Psoas muscle (tissue), 8 donors: ENCODE data around the gene TMEM266. TPM values are rescaled to one million over a fixed set of nuclear protein-coding genes. Genes with fewer than 3 reads are reported as not detected.

ENCODE experiments used
- ATAC-seq, 4 donors: fragments of 200-7000 bp; cut with Tn5 transposase; one replicate each; pipeline ENCODE4 v1.9.1; 2020; ENCODE audit warnings: moderate library complexity in 3 of 4, mild to moderate bottlenecking in 2 of 4
- DNase-seq, 2 donors: peaks; one replicate each; pipeline ENCODE4 v3.0.0-alpha.2; 2020
- H3K27ac ChIP-seq: fragments of 200-600 bp; one replicate; pipeline ENCODE4 v1.8.0; 2022
- H3K27me3 ChIP-seq, 3 donors: fragments of 200-600 bp in 1 of 3; one replicate each; pipeline versions ENCODE4 v1.6.1 to v1.8.0; 2013 to 2022; ENCODE audit warnings: low read length in 2 of 3, mild to moderate bottlenecking in 2 of 3, moderate library complexity in 1 of 3; ENCODE audit not compliant: insufficient read depth in 3 of 3
- H3K36me3 ChIP-seq, 2 donors: fragments of 200-600 bp in 1 of 2; one replicate each; pipeline versions ENCODE4 v1.6.1 to v1.8.0; 2013 to 2022; ENCODE audit warnings: low read depth in 1 of 2, mild to moderate bottlenecking in 1 of 2, moderate library complexity in 1 of 2; ENCODE audit not compliant: insufficient read depth in 1 of 2
- H3K4me1 ChIP-seq: fragments of 200-600 bp; one replicate; pipeline ENCODE4 v1.8.0; 2022
- H3K4me3 ChIP-seq: fragments of 200-600 bp; one replicate; pipeline ENCODE4 v1.8.0; 2022; ENCODE audit warnings: mild to moderate bottlenecking
- H3K9me3 ChIP-seq: fragments of 200-600 bp; one replicate; pipeline ENCODE4 v1.8.0; 2022
- CTCF ChIP-seq: fragments of 200-600 bp; IDR thresholded peaks from one replicate; pipeline ENCODE4 v1.8.0; 2022; ENCODE audit warnings: antibody characterized with exemption
- WGBS, 3 donors: extraction: QIAGEN DNeasy Blood & Tissue Kit; methylation state at CpG; one replicate each; pipeline versions ENCODE4 v1.1.6 to v1.1.7; 2013; 5-methylcytosine and 5-hydroxymethylcytosine counted together
- intact Hi-C, 2 donors: fragments of 100-400 bp; cut with DNase I; formaldehyde crosslinking; loops; one replicate each; pipeline versions ENCODE4 v1.11.0 to v1.14.2; 2022
- polyA plus RNA-seq, 3 donors: library from polyadenylated mRNA; stranded (reverse); fragments of 200-250 nt; gene quantifications; one replicate each; pipeline ENCODE4 v1.2.3, GENCODE V29; 2013
- total RNA-seq, 4 donors: library from RNA; stranded (reverse); fragmentation: NEBNext Ultra II Directional in 2 of 4; extraction: Animal tissue kit (Norgen Biotek cat#: 25700) in 2 of 4; gene quantifications; one replicate each; pipeline versions ENCODE4 v1.2.1 to v1.2.4, GENCODE V29; 2021 to 2023
- donor health status: healthy with polysubstance abuse.
- donor health status: DM: no; HTN: no; CAD: no; lungs with moderate emphysema.
- donor health status: Bipolar disorder and iron deficiency.
- donor health status: healthy.
- donor health status: DM: yes; HTN: yes; CAD: no.
- donor health status: DM: no; HTN: no; CAD: no.
- donor health status: DM: no; HTN: no; CAD: no.
- donor health status: DM: yes; HTN: yes; CAD: no.

Gene TMEM266
- total and polyA plus RNA-seq, 7 donors: 0.87 to 12.1 (median 5.6) TPM

- Histone ChIP-seq H3K4me1 (peaks cover 5% of the 10 kb centered on the region), H3K4me3 (no peak overlapping the region), H3K9me3 (no peaks in the 10 kb centered on the region), H3K27me3 (no peaks in the 10 kb centered on the region), H3K36me3 (no peaks in the 10 kb centered on the region), H3K27ac (no peak overlapping the region)
- 80 to 90% (median 85%) methylated on average over 1 of the region's 1 CpG for WGBS, 3 donors
- no peak for TF ChIP-seq CTCF
- no peak for ATAC-seq
- intact Hi-C loops: loop anchor here in 1 of 2 donors (5.0 kb wide), 1 partner anchor 47 kb away; no protein-coding TSS in a partner anchor
- no peak for DNase-seq
These were observed 49.3 kb downstream of the TMEM266 start for GRCh38 chr15:76109046-76109445.

- DNase-seq (no peak), ATAC-seq (no peak)
- WGBS, 3 donors: 83 to 85% (median 85%) methylated on average over 3 of the region's 3 CpGs
- no peaks in the 10 kb centered on the region for H3K9me3 ChIP-seq
- no peaks in the 10 kb centered on the region for H3K36me3 ChIP-seq
- no peak overlapping the region for H3K27ac ChIP-seq
- TF ChIP-seq CTCF: no peak
- H3K4me1 ChIP-seq: no peaks in the 10 kb centered on the region
- no peak overlapping the region for H3K4me3 ChIP-seq
- no peaks in the 10 kb centered on the region for H3K27me3 ChIP-seq
- intact Hi-C loops: no loop called here
These were observed 54.8 kb downstream of the TMEM266 start for GRCh38 chr15:76114561-76114960.

- ATAC-seq (no peak), DNase-seq (no peak)
- intact Hi-C loops: no loop called here
- Histone ChIP-seq H3K9me3 (no peaks in the 10 kb centered on the region), H3K27me3 (no peaks in the 10 kb centered on the region), H3K4me3 (no peak overlapping the region), H3K4me1 (no peaks in the 10 kb centered on the region), H3K27ac (no peak overlapping the region), H3K36me3 (no peaks in the 10 kb centered on the region)
- 47 to 53% (median 50%) methylated on average over 15 of the region's 15 CpGs for WGBS, 3 donors
- TF ChIP-seq CTCF: no peak
These were observed 56.5 kb downstream of the TMEM266 start for GRCh38 chr15:76116138-76116885.

- Histone ChIP-seq H3K36me3 (no peaks in the 10 kb centered on the region), H3K4me1 (no peaks in the 10 kb centered on the region), H3K27me3 (no peaks in the 10 kb centered on the region), H3K4me3 (no peak overlapping the region), H3K9me3 (no peaks in the 10 kb centered on the region), H3K27ac (no peak overlapping the region)
- 83 to 87% (median 85%) methylated on average over 9 of the region's 9 CpGs for WGBS, 3 donors
- intact Hi-C loops: no loop called here
- ATAC-seq (no peak), DNase-seq (no peak)
- TF ChIP-seq CTCF: no peak
These were observed 57.4 kb downstream of the TMEM266 start for GRCh38 chr15:76117181-76117580.

- Histone ChIP-seq H3K27ac (no peak overlapping the region), H3K36me3 (no peaks in the 10 kb centered on the region), H3K9me3 (no peaks in the 10 kb centered on the region), H3K4me1 (no peaks in the 10 kb centered on the region), H3K4me3 (no peak overlapping the region), H3K27me3 (no peaks in the 10 kb centered on the region)
- DNase-seq (no peak), ATAC-seq (no peak)
- 74 to 79% (median 78%) methylated on average over 6 of the region's 6 CpGs for WGBS, 3 donors
- no peak for TF ChIP-seq CTCF
- intact Hi-C loops: no loop called here
These were observed 59.0 kb downstream of the TMEM266 start for GRCh38 chr15:76118767-76119166.
